Natural killer cell (primary cell): Measurements from ENCODE around the gene CGN. TPM values are rescaled to one million over a fixed set of nuclear protein-coding genes. Genes with fewer than 3 reads are reported as not detected.

Experiments used
- ATAC-seq, 3 donors: fragments of 150-1000 bp in 2 of 3; fragments of 200-7000 bp in 1 of 3; cut with Tn5 transposase; 1 replicate in 1 of 3; 2 replicates in 2 of 3; pipeline ENCODE4 v1.10.0; 2021; ENCODE audit warnings: mild to moderate bottlenecking in 2 of 3, moderate library complexity in 2 of 3
- DNase-seq, 2 donors: peaks; one replicate each; pipeline versions ENCODE4 v3.0.0 to v3.0.0-alpha.2; 2013 to 2021; ENCODE audit warnings: mixed read lengths in 1 of 2
- H3K27ac ChIP-seq: one replicate; pipeline ENCODE4 v1.5.1; 2013; ENCODE audit warnings: mild to moderate bottlenecking, low read length
- H3K27me3 ChIP-seq: one replicate; pipeline ENCODE4 v1.6.1; 2013; ENCODE audit warnings: low read length; ENCODE audit not compliant: control insufficient read depth, insufficient read depth
- H3K36me3 ChIP-seq: one replicate; pipeline ENCODE4 v1.6.1; 2013; ENCODE audit warnings: low read length; ENCODE audit not compliant: control insufficient read depth, insufficient read depth
- H3K4me1 ChIP-seq: one replicate; pipeline ENCODE4 v1.6.1; 2013; ENCODE audit warnings: low read length; ENCODE audit not compliant: control insufficient read depth, insufficient read depth
- H3K4me3 ChIP-seq: one replicate; pipeline ENCODE4 v1.5.1; 2013; ENCODE audit warnings: low read length
- H3K9me3 ChIP-seq: one replicate; pipeline ENCODE4 v1.6.1; 2013; ENCODE audit warnings: low read length; ENCODE audit not compliant: control insufficient read depth, insufficient read depth
- H3K27ac Mint-ChIP-seq, 2 donors: one replicate each; pipeline ENCODE4 v1.8.0; 2022; ENCODE audit warnings: mild to moderate bottlenecking in 2 of 2, mixed read lengths in 2 of 2, moderate library complexity in 1 of 2
- H3K27me3 Mint-ChIP-seq, 2 donors: one replicate each; pipeline ENCODE4 v1.8.0; 2022; ENCODE audit warnings: low read depth in 2 of 2, mixed read lengths in 2 of 2
- H3K36me3 Mint-ChIP-seq: one replicate; pipeline ENCODE4 v1.8.0; 2022; ENCODE audit warnings: mixed read lengths
- H3K4me1 Mint-ChIP-seq, 2 donors: one replicate each; pipeline ENCODE4 v1.8.0; 2022; ENCODE audit warnings: mixed read lengths in 2 of 2
- H3K4me3 Mint-ChIP-seq: one replicate; pipeline ENCODE4 v1.8.0; 2022; ENCODE audit warnings: mild to moderate bottlenecking, moderate library complexity, mixed read lengths
- H3K9me3 Mint-ChIP-seq, 2 donors: one replicate each; pipeline ENCODE4 v1.8.0; 2022; ENCODE audit warnings: mixed read lengths in 2 of 2
- WGBS: methylation state at CpG from one replicate; pipeline ENCODE4 v1.1.7; 2013; ENCODE audit warnings: missing lambda C conversion rate; ENCODE audit not compliant: insufficient coverage; 5-methylcytosine and 5-hydroxymethylcytosine counted together
- intact Hi-C: fragments of 100-400 bp; cut with micrococcal nuclease; formaldehyde crosslinking; loops from one replicate; pipeline ENCODE4 v1.14.2; 2022
- total RNA-seq, 4 donors: library from RNA; stranded (reverse); fragments of 120-200 nt in 1 of 4; gene quantifications; one replicate each; pipeline versions ENCODE4 v1.2.3 to v1.2.4, GENCODE V29; 2013 to 2022
- TF ChIP-seq, protein P1 (sequence below): fragments of 200-600 bp; IDR thresholded peaks from one replicate; pipeline ENCODE4 v1.8.0; 2022; ENCODE audit warnings: antibody characterized with exemption

Gene CGN
- total RNA-seq, 3 donors from 2014 or later (not counting 1 experiment from before 2014, with no cell fraction given): 0.07 to 0.80 TPM; not detected in 1

DNA sequence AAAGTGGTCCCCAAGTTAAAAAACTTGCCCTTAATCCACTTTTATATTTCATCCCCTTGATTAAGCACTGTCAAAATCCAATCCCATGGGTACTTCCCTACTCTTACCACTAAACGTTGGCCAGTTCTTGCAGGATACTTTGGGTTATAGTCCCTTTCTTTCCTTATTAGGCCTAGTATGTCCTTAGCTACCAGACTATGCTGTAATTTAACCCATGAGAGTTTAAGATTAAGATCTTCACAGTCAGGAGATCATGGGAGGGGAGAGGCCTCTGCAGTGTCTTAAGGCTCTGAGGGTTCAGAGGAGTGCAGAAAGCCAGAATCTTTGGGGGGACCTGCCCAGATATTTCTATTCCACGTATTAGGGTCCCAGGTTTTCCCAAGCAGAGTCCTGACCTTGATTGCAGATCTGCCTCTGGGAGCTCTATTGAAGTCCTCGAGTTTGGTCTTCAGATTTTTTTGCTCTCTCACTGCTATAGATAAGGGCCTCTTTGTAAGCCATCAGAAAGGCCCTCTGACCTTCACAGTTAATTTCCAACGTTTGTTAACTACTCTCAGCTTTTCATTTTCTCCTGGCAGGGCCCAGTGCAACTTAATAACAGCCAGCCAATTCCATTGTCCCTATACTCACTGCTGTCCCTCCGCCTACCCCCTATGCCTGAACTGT is 9.0 kb upstream of the CGN start:
- Histone ChIP-seq H3K4me1 (no peaks in the 10 kb centered on the region), H3K27me3 (no peaks in the 10 kb centered on the region), H3K27ac (no peak overlapping the region), H3K36me3 (no peaks in the 10 kb centered on the region), H3K9me3 (no peaks in the 10 kb centered on the region), H3K4me3 (no peak overlapping the region)
- Mint-ChIP-seq H3K4me1 (no peaks in the 10 kb centered on the region), H3K36me3 (no peaks in the 10 kb centered on the region), H3K27ac (no peak overlapping the region), H3K9me3 (no peaks in the 10 kb centered on the region), H3K27me3 (no peaks in the 10 kb centered on the region), H3K4me3 (no peak overlapping the region)
- DNase-seq (no peak), ATAC-seq (no peak)
- 74% methylated on average over 5 of the region's 5 CpGs for WGBS
- TF ChIP-seq, protein P1, sequence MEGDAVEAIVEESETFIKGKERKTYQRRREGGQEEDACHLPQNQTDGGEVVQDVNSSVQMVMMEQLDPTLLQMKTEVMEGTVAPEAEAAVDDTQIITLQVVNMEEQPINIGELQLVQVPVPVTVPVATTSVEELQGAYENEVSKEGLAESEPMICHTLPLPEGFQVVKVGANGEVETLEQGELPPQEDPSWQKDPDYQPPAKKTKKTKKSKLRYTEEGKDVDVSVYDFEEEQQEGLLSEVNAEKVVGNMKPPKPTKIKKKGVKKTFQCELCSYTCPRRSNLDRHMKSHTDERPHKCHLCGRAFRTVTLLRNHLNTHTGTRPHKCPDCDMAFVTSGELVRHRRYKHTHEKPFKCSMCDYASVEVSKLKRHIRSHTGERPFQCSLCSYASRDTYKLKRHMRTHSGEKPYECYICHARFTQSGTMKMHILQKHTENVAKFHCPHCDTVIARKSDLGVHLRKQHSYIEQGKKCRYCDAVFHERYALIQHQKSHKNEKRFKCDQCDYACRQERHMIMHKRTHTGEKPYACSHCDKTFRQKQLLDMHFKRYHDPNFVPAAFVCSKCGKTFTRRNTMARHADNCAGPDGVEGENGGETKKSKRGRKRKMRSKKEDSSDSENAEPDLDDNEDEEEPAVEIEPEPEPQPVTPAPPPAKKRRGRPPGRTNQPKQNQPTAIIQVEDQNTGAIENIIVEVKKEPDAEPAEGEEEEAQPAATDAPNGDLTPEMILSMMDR: no peak
- intact Hi-C loops: no loop called here

- Mint-ChIP-seq H3K9me3 (no peaks in the 10 kb centered on the region), H3K36me3 (no peaks in the 10 kb centered on the region), H3K27me3 (no peaks in the 10 kb centered on the region), H3K27ac (no peak overlapping the region), H3K4me3 (no peak overlapping the region), H3K4me1 (no peaks in the 10 kb centered on the region)
- Histone ChIP-seq H3K4me3 (no peak overlapping the region), H3K9me3 (no peaks in the 10 kb centered on the region), H3K4me1 (no peaks in the 10 kb centered on the region), H3K27me3 (no peaks in the 10 kb centered on the region), H3K36me3 (no peaks in the 10 kb centered on the region), H3K27ac (no peak overlapping the region)
- no peak for ATAC-seq
- intact Hi-C loops: no loop called here
- TF ChIP-seq, protein P1: no peak
- DNase-seq: no peak
- 69% methylated on average over 7 of the region's 7 CpGs for WGBS
These were observed 8.1 kb upstream of the CGN start for GRCh38 chr1:151502859-151503780.

DNA sequence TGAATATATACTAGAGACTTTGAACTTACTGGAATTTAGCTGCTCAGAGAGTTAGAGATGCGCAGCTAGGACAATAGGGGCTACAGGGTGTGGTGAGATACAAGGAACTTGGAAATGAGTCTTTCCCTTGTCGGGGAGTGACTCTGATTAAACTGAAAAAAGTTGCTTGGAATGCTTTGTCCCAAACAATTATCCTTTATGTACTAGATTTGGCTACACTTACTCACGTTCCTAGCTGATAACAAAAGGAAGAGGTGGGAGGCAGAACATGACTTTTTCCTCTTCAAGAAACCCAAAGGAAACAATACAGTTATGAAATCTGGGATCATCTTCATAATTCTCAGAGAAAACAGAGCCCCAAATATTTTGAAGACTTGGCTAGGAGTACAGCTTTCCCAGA is 6.9 kb upstream of the CGN start:
- Mint-ChIP-seq H3K36me3 (no peaks in the 10 kb centered on the region), H3K27me3 (no peaks in the 10 kb centered on the region), H3K9me3 (no peaks in the 10 kb centered on the region), H3K4me1 (no peaks in the 10 kb centered on the region), H3K4me3 (no peak overlapping the region), H3K27ac (no peak overlapping the region)
- intact Hi-C loops: no loop called here
- Histone ChIP-seq H3K4me1 (no peaks in the 10 kb centered on the region), H3K36me3 (no peaks in the 10 kb centered on the region), H3K9me3 (no peaks in the 10 kb centered on the region), H3K4me3 (no peak overlapping the region), H3K27ac (no peak overlapping the region), H3K27me3 (no peaks in the 10 kb centered on the region)
- ATAC-seq: no peak
- DNase-seq: no peak
- TF ChIP-seq, protein P1: no peak
- WGBS: 76% methylated on average over 3 of the region's 3 CpGs
